ENCODE measurements around the gene DISP3.

Gene DISP3

GRCh38 chr1:11458811-11459275 lies 20.1 kb upstream of the DISP3 start:
- DNase-seq = peak; percentile 27

GRCh38 chr1:11461531-11462137 lies 17.3 kb upstream of the DISP3 start:
- DNase-seq = no peak

GRCh38 chr1:11462224-11462923 lies 16.6 kb upstream of the DISP3 start:
- DNase-seq = no peak

- no peak for DNase-seq
Measured at GRCh38 chr1:11463177-11463576, 15.8 kb upstream of the DISP3 start.

GRCh38 chr1:11465307-11465706 lies 13.6 kb upstream of the DISP3 start:
- no peak for DNase-seq

- DNase-seq = no peak
Measured at GRCh38 chr1:11466416-11466815, 12.5 kb upstream of the DISP3 start.

- no peak for DNase-seq
Measured at GRCh38 chr1:11468878-11469277, 10.1 kb upstream of the DISP3 start.

GRCh38 chr1:11470912-11471311 lies 8.0 kb upstream of the DISP3 start:
- DNase-seq = no peak

GRCh38 chr1:11471473-11471872 lies 7.5 kb upstream of the DISP3 start:
- DNase-seq = no peak

- no peak for DNase-seq
Measured at GRCh38 chr1:11472284-11472683, 6.7 kb upstream of the DISP3 start.

GRCh38 chr1:11472741-11473140 lies 6.2 kb upstream of the DISP3 start:
- no peak for DNase-seq

- DNase-seq = no peak
Measured at GRCh38 chr1:11473491-11474034, 5.4 kb upstream of the DISP3 start.

GRCh38 chr1:11474826-11475225 lies 4.1 kb upstream of the DISP3 start:
- no peak for DNase-seq

GRCh38 chr1:11475748-11476147 lies 3.2 kb upstream of the DISP3 start:
- DNase-seq = no peak

GRCh38 chr1:11479375-11479979 lies 522 bp downstream of the DISP3 start:
- DNase-seq = no peak

- DNase-seq = no peak
Measured at GRCh38 chr1:11481019-11481418, 2.1 kb downstream of the DISP3 start.

- DNase-seq = no peak
Measured at GRCh38 chr1:11482198-11482597, 3.2 kb downstream of the DISP3 start.

- DNase-seq = no peak
Measured at GRCh38 chr1:11482701-11483479, 3.9 kb downstream of the DISP3 start.

- DNase-seq = peak; percentile 95
Measured at GRCh38 chr1:11483581-11484320, 4.8 kb downstream of the DISP3 start.

- peak; percentile 95 for DNase-seq
Measured at GRCh38 chr1:11484321-11484655, 5.3 kb downstream of the DISP3 start.

GRCh38 chr1:11485191-11485590 lies 6.2 kb downstream of the DISP3 start:
- DNase-seq = no peak

GRCh38 chr1:11486231-11487009 lies 7.5 kb downstream of the DISP3 start:
- no peak for DNase-seq
